ENCODE results near the gene NR6A1. TPM values are rescaled to one million over a fixed set of nuclear protein-coding genes. Genes with fewer than 3 reads are reported as not detected.

Gene NR6A1
- total RNA-seq, 1 donor from 2014 or later = 0.53 TPM

- H3K27me3 ChIP-seq = no peaks in the 10 kb centered on the region
- H3K4me1 ChIP-seq = no peaks in the 10 kb centered on the region
- DNase-seq (ENCODE audit: low spot score in 2 of 2) = no peak
- intact Hi-C loops (cut with DNase I) = no loop called here
- no peaks in the 10 kb centered on the region for H3K9me3 ChIP-seq
- TF ChIP-seq CTCF (IDR thresholded peaks at IDR 0.05) = no peak
- H3K4me3 ChIP-seq = no peak overlapping the region
- H3K36me3 ChIP-seq = no peaks in the 10 kb centered on the region
- no peak overlapping the region for H3K27ac ChIP-seq
Observed at GRCh38 chr9:124475868-124476690, 295.0 kb downstream of the NR6A1 start.

- no peak for TF ChIP-seq CTCF (IDR thresholded peaks at IDR 0.05)
- intact Hi-C loops (cut with DNase I) = no loop called here
Observed at GRCh38 chr9:124475158-124475867, 295.8 kb downstream of the NR6A1 start.

DNA sequence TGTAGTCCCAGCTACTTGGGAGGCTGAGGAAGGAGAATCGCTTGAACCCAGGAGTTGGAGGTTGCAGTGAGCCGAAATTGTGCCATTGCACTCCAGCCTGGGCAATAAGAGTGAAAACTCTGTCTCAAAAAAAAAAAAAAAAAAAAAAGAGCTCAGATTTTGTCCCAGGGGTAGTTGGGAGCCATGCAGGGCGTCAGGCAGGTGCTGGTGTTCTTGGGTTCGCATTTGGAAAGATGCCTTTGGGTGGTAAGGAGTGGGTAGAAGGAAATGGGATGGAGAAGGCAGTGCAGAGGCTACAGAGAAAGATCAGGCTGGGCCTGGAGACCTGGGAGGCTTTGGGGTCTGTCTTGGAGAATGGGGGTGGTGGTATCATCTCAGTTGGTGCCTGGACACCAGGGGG, 297.0 kb downstream of the NR6A1 start:
- Histone ChIP-seq H3K27ac (no peak overlapping the region), H3K9me3 (no peaks in the 10 kb centered on the region), H3K4me3 (no peak overlapping the region), H3K4me1 (no peaks in the 10 kb centered on the region), H3K27me3 (no peaks in the 10 kb centered on the region), H3K36me3 (no peaks in the 10 kb centered on the region)
- no peak for DNase-seq (ENCODE audit: low spot score in 2 of 2)
- intact Hi-C loops (cut with DNase I) = no loop called here
- TF ChIP-seq CTCF (IDR thresholded peaks at IDR 0.05) = no peak

More at GRCh38 chr9:124475158-124475867, 295.8 kb downstream of the NR6A1 start:
- no peak for DNase-seq (ENCODE audit: low spot score in 2 of 2)
- no peaks in the 10 kb centered on the region for H3K9me3 ChIP-seq
- H3K27ac ChIP-seq = no peak overlapping the region
- H3K27me3 ChIP-seq = no peaks in the 10 kb centered on the region
- H3K36me3 ChIP-seq = no peaks in the 10 kb centered on the region
- no peak overlapping the region for H3K4me3 ChIP-seq
- no peaks in the 10 kb centered on the region for H3K4me1 ChIP-seq

DNA sequence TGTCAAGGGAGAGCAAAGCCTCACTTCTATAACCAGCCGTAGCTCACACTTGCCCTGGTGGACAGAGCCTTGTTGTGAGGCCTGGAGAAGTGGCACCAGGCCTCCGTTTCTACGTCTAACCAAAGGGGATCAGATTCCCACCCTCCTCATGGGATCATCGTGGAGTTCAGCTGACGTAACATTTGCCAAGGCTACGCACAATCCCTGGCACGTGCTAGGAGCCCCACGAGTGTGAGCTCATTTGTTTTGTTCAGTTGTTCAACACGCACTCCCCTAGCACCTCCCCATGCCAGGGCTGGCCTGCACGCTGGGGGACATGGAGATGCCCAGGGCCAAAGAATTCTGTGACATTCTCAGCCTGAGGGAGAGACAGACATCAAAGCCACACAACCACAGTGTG, 297.8 kb downstream of the NR6A1 start:
- intact Hi-C loops (cut with DNase I) = no loop called here
- H3K36me3 ChIP-seq = no peaks in the 10 kb centered on the region
- no peaks in the 10 kb centered on the region for H3K4me1 ChIP-seq
- H3K27me3 ChIP-seq = no peaks in the 10 kb centered on the region
- DNase-seq (ENCODE audit: low spot score in 2 of 2) = no peak
- no peak for TF ChIP-seq CTCF (IDR thresholded peaks at IDR 0.05)
- no peaks in the 10 kb centered on the region for H3K9me3 ChIP-seq
- H3K4me3 ChIP-seq = no peak overlapping the region
- no peak overlapping the region for H3K27ac ChIP-seq

DNA sequence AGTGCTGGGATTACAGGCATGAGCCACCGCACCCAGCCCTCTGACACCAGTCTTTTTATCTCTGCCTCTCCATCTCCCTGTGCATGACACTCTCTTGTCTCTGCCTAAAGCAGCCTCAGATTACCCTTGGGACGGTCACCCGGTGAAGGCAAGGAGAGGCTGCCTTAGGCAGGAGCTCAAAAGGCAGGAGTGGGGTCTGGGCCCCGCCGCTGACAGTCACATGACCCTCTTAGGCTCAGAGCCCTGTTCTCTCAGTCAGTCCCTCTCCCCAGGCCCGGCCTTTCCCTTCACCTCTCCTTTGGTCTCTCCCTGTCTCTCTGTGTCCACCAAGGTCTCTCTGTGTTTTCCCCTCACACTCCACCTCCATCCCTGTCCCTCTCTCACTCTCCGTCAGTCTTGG, 298.3 kb downstream of the NR6A1 start:
- no peak for DNase-seq (ENCODE audit: low spot score in 2 of 2)
- Histone ChIP-seq H3K36me3 (no peaks in the 10 kb centered on the region), H3K4me3 (no peak overlapping the region), H3K4me1 (no peaks in the 10 kb centered on the region), H3K9me3 (no peaks in the 10 kb centered on the region), H3K27ac (no peak overlapping the region), H3K27me3 (no peaks in the 10 kb centered on the region)
- intact Hi-C loops (cut with DNase I) = no loop called here
- no peak for TF ChIP-seq CTCF (IDR thresholded peaks at IDR 0.05)

Data from ascending aorta (tissue), 2 donors.